HepG2 (cell line): Measurements from ENCODE around the gene AMBRA1. TPM values are rescaled to one million over a fixed set of nuclear protein-coding genes. Genes with fewer than 3 reads are reported as not detected.
"Not testable (repeated sequence)": the region's sequence is repeated elsewhere in the genome, so short reads cannot be mapped to it uniquely, and the experiment has no call there.

Experiments used
- ATAC-seq: fragments of 200-7000 bp; cut with Tn5 transposase; 3 replicates; pipeline ENCODE4 v1.9.1; 2020; ENCODE audit warnings: mild to moderate bottlenecking, moderate library complexity
- BruUV-seq: library from RNA; stranded (reverse); fragments of 400-500 nt; replicated peaks from 2 replicates; lab custom pipeline; 2021; lab: Mats Ljungman, UMichigan
- CTCF ChIA-PET: fragments of 300-600 bp; formaldehyde crosslinking; extraction: SDS; loops from one replicate; lab custom pipeline; 2021; ENCODE audit warnings: low total read pairs, inconsistent platforms, low intra/inter-chr PET ratio; lab: Yijun Ruan, JAX
- POLR2A ChIA-PET: fragments of 350-600 bp; sonication (Branson Sonifier 250); formaldehyde crosslinking; loops from one replicate; lab custom pipeline; 2020; ENCODE audit warnings: antibody characterized with exemption, inconsistent platforms; lab: Yijun Ruan, JAX
- DNase-seq: peaks from one replicate; pipeline ENCODE4 v3.0.0-alpha.2; 2015; ENCODE audit warnings: low spot score
- FAIRE-seq: peaks from 3 replicates; lab custom pipeline; 2011; peaks lifted over from hg19 to GRCh38; lab: Jason Lieb, UNC
- H2AFZ ChIP-seq: one replicate; pipeline ENCODE4 v1.6.1; 2011; ENCODE audit warnings: low read length, inconsistent platforms
- H3K27ac ChIP-seq: fragments of 300-600 bp; 3 replicates; pipeline ENCODE4 v1.8.0; 2011; ENCODE audit warnings: mixed run types, mild to moderate bottlenecking, mixed read lengths, low read length, inconsistent platforms; ENCODE audit not compliant: insufficient read depth; ENCODE audit errors: extremely low read length
- H3K27me3 ChIP-seq, 2 experiments: fragments of 200-600 bp in 1 of 2; 2 replicates in 1 of 2; 3 replicates in 1 of 2; pipeline versions ENCODE4 v1.6.0 to v1.8.0; 2011; ENCODE audit warnings: low read length in 2 of 2, mild to moderate bottlenecking in 2 of 2, moderate library complexity in 2 of 2, inconsistent platforms in 1 of 2; ENCODE audit not compliant: insufficient read depth in 2 of 2, control insufficient read depth in 1 of 2
- H3K36me3 ChIP-seq, 2 experiments: fragments of 200-600 bp in 1 of 2; replicated peaks in 1 of 2; 2 replicates in 1 of 2; 3 replicates in 1 of 2; pipeline versions ENCODE4 v1.5.1 to v1.8.0; 2011; ENCODE audit warnings: low read length in 2 of 2, inconsistent platforms in 1 of 2; ENCODE audit not compliant: insufficient read depth in 2 of 2, control insufficient read depth in 1 of 2
- H3K4me1 ChIP-seq: 2 replicates; pipeline ENCODE4 v1.5.1; 2012; ENCODE audit warnings: low read length, inconsistent platforms; ENCODE audit not compliant: insufficient read depth
- H3K4me2 ChIP-seq: 2 replicates; pipeline ENCODE4 v1.6.0; 2011; ENCODE audit warnings: low read depth, low read length, inconsistent platforms
- H3K4me3 ChIP-seq, 3 experiments: fragments of 200-600 bp in 1 of 3; sonication (generic), shearing (Covaris generic) in 1 of 3; replicated peaks in 1 of 3; 2 replicates each; pipeline ENCODE4 v1.5.1; 2011 to 2016; ENCODE audit warnings: low read length in 3 of 3, inconsistent platforms in 2 of 3, low read depth in 2 of 3, mild to moderate bottlenecking in 2 of 3, control low read depth in 1 of 3, mixed read lengths in 1 of 3; ENCODE audit not compliant: insufficient read depth in 1 of 3
- H3K79me2 ChIP-seq: one replicate; pipeline ENCODE4 v1.6.1; 2011; ENCODE audit warnings: low read length, inconsistent platforms; ENCODE audit not compliant: insufficient read depth
- H3K9ac ChIP-seq: 2 replicates; pipeline ENCODE4 v1.6.0; 2011; ENCODE audit warnings: mild to moderate bottlenecking, low read depth, low read length, inconsistent platforms; ENCODE audit not compliant: insufficient read depth
- H3K9me3 ChIP-seq: 2 replicates; pipeline ENCODE4 v1.5.1; 2012; ENCODE audit warnings: mild to moderate bottlenecking, low read length
- H4K20me1 ChIP-seq: 2 replicates; pipeline ENCODE4 v1.6.0; 2011; ENCODE audit warnings: inconsistent platforms, mild to moderate bottlenecking, low read length, moderate library complexity; ENCODE audit not compliant: insufficient read depth
- ERF ChIP-seq: IDR thresholded peaks from 2 replicates; pipeline ENCODE4 v1.6.1; 2018; ENCODE audit warnings: missing biosample characterization, missing genetic modification reagents
- GABPB1 ChIP-seq: IDR thresholded peaks from 2 replicates; pipeline ENCODE4 v1.6.1; 2016; ENCODE audit warnings: mild to moderate bottlenecking, missing genetic modification reagents, moderate library complexity, missing compliant biosample characterization
- GZF1 ChIP-seq: sonication (generic); formaldehyde crosslinking; IDR thresholded peaks from 2 replicates; pipeline ENCODE4 v1.5.1; 2020; ENCODE audit warnings: mild to moderate bottlenecking, missing genetic modification reagents
- HDAC1 ChIP-seq: sonication (generic); formaldehyde crosslinking; IDR thresholded peaks from 2 replicates; pipeline ENCODE4 v1.5.1; 2020; ENCODE audit warnings: mild to moderate bottlenecking, missing genetic modification reagents
- IRF9 ChIP-seq: sonication (generic); formaldehyde crosslinking; IDR thresholded peaks from 2 replicates; pipeline ENCODE4 v1.8.0; 2022; ENCODE audit warnings: missing genetic modification reagents, mild to moderate bottlenecking, borderline replicate concordance
- KAT7 ChIP-seq: IDR thresholded peaks from 2 replicates; pipeline ENCODE4 v1.6.1; 2018; ENCODE audit warnings: borderline replicate concordance, missing compliant biosample characterization
- KAT8 ChIP-seq: IDR thresholded peaks from 2 replicates; pipeline ENCODE4 v1.6.1; 2016; ENCODE audit warnings: missing genetic modification reagents, missing compliant biosample characterization
- KLF16 ChIP-seq, 2 experiments: sonication (generic) in 1 of 2; formaldehyde crosslinking in 1 of 2; IDR thresholded peaks; 2 replicates each; pipeline versions ENCODE4 v1.6.1 to v1.8.0; 2016 to 2023; ENCODE audit warnings: missing genetic modification reagents in 2 of 2, missing compliant biosample characterization in 1 of 2
- RXRA ChIP-seq: sonication (generic); formaldehyde crosslinking; IDR thresholded peaks from 2 replicates; pipeline ENCODE4 v1.5.1; 2020; ENCODE audit warnings: missing genetic modification reagents
- RXRB ChIP-seq: IDR thresholded peaks from 2 replicates; pipeline ENCODE4 v1.6.1; 2016; ENCODE audit warnings: borderline replicate concordance, missing genetic modification reagents, missing compliant biosample characterization
- SP1 ChIP-seq, 2 experiments: fragments of 450-650 bp in 1 of 2; sonication (generic) in 1 of 2; formaldehyde crosslinking in 1 of 2; IDR thresholded peaks; 2 replicates each; pipeline versions ENCODE4 v1.4.0 to v1.6.1; 2016 to 2020; ENCODE audit warnings: missing genetic modification reagents in 1 of 2
- TAF1 ChIP-seq: sonication (generic); formaldehyde crosslinking; IDR thresholded peaks from 2 replicates; pipeline ENCODE4 v1.4.0; 2020; ENCODE audit warnings: missing genetic modification reagents
- ZC3H13 ChIP-seq: sonication (generic); formaldehyde crosslinking; IDR thresholded peaks from 2 replicates; pipeline ENCODE4 v1.8.1; 2023; ENCODE audit warnings: mild to moderate bottlenecking, missing genetic modification reagents, moderate library complexity
- ZNF331 ChIP-seq: sonication (generic); formaldehyde crosslinking; IDR thresholded peaks from 2 replicates; pipeline ENCODE4 v1.4.0; 2020; ENCODE audit warnings: missing genetic modification reagents
- ZNF609 ChIP-seq: sonication (generic); formaldehyde crosslinking; IDR thresholded peaks from 2 replicates; pipeline ENCODE4 v1.4.0; 2020; ENCODE audit warnings: mild to moderate bottlenecking, missing genetic modification reagents, borderline replicate concordance
- ZNF772 ChIP-seq: sonication (generic); formaldehyde crosslinking; IDR thresholded peaks from 2 replicates; pipeline ENCODE4 v1.5.0; 2020; ENCODE audit warnings: mild to moderate bottlenecking, missing genetic modification reagents
- ZNF883 ChIP-seq: sonication (generic); formaldehyde crosslinking; IDR thresholded peaks from 2 replicates; pipeline ENCODE4 v1.5.1; 2020; ENCODE audit warnings: mild to moderate bottlenecking, missing genetic modification reagents; ENCODE audit errors: not compliant biosample characterization
- WGBS: methylation state at CpG from one replicate; pipeline ENCODE4 v1.1.6; 2017; ENCODE audit warnings: low lambda C conversion rate; 5-methylcytosine and 5-hydroxymethylcytosine counted together
- in situ Hi-C: cut with HindIII; loops from 2 replicates; pipeline ENCODE4 v1.10.0; 2017; ENCODE audit warnings: low pct_unique_long_range_greater_than_20kb; ENCODE audit not compliant: extremely low pct_ligation_motif_present
- intact Hi-C: fragments of 100-400 bp; cut with micrococcal nuclease; formaldehyde crosslinking; loops from one replicate; pipeline ENCODE4 v1.10.0; 2022; ENCODE audit not compliant: unreplicated experiment
- polyA plus RNA-seq, 8 experiments: library from polyadenylated mRNA; depleted of rRNA in 3 of 8; stranded (reverse) in 7 of 8; unstranded in 1 of 8; fragments of >200 nt; fragmentation: Illumina TruSeq in 4 of 8; extraction: Trizol in 4 of 8; gene quantifications; 2 replicates each; pipeline versions ENCODE4 v1.2.1 to v1.2.3, GENCODE V29; 2011 to 2016; ENCODE audit warnings: low read depth in 4 of 8, missing spikeins in 1 of 8, mixed read lengths in 1 of 8; ENCODE audit not compliant: insufficient read depth in 1 of 8
- total RNA-seq, 5 experiments: library from RNA; depleted of rRNA; stranded (reverse); fragments of >200 nt; fragmentation: Illumina TruSeq; extraction: Trizol; gene quantifications; 2 replicates each; pipeline ENCODE4 v1.2.3, GENCODE V29; 2016; ENCODE audit warnings: low read depth in 1 of 5

Gene AMBRA1
- total and polyA plus RNA-seq, 2 of the 13 experiments (the other 11 are each of a cell fraction or from before 2014, with no cell fraction given) = 15.7 to 26.0 TPM

- FAIRE-seq (peak; percentile 89), DNase-seq (peak; percentile 76), ATAC-seq (peak; percentile 82)
- H3K27ac ChIP-seq = peak overlapping the region; percentile 89
- H3K9ac ChIP-seq = peak overlapping the region; percentile 40
- peaks cover 31% of the 10 kb centered on the region for H3K4me1 ChIP-seq
- in situ Hi-C loops; H4K20me1 ChIP-seq; H2AFZ ChIP-seq; H3K79me2 ChIP-seq; intact Hi-C loops; H3K27me3 ChIP-seq; H3K9me3 ChIP-seq; CTCF ChIA-PET; BruUV-seq; H3K36me3 ChIP-seq; TF ChIP-seq SP1 (IDR thresholded peaks at IDR 0.05): not testable (repeated sequence)
- peak overlapping the region; percentile 87 to 92 (median 88); a peak in 5 of 6 replicates for H3K4me3 ChIP-seq
- peak overlapping the region; percentile 75 for H3K4me2 ChIP-seq
- POLR2A ChIA-PET = interaction anchor here (0.5 to 1.7 kb wide), 5 partner anchors 9 to 532 kb away, joined by 3 to 4 read pairs (median 3); partner anchors contain the start of gene CRY2
- 17% methylated on average over 7 of the region's 36 CpGs for WGBS
- TF ChIP-seq TAF1 (CRISPR knock-in tag) (peak; percentile 73), ZNF331 (CRISPR knock-in tag) (peak; percentile 61), HDAC1 (CRISPR knock-in tag) (peak; percentile 32; the same call in 1 of the 2 replicates), SP1 (CRISPR knock-in tag; IDR thresholded peaks at IDR 0.05) (0 out of 2 replicates have a peak, but pooled peaks have one; percentile 14), ERF (CRISPR knock-in tag) (0 out of 2 replicates have a peak, but pooled peaks have one; percentile 23), ZNF609 (CRISPR knock-in tag) (peak; percentile 40; the same call in 1 of the 2 replicates), ZNF772 (peak; percentile 26; the same call in 1 of the 2 replicates), GZF1 (CRISPR knock-in tag) (0 out of 2 replicates have a peak, but pooled peaks have one; percentile 56), ZC3H13 (CRISPR knock-in tag) (0 out of 2 replicates have a peak, but pooled peaks have one; percentile 55), RXRA (CRISPR knock-in tag) (peak; percentile 46; the same call in 1 of the 2 replicates), GABPB1 (CRISPR knock-in tag) (peak; percentile 31; the same call in 1 of the 2 replicates), KLF16 (CRISPR knock-in tag; IDR thresholded peaks at IDR 0.05) (peak in 1 of 2 experiments; percentile 23; a peak in 1 of 4 replicates), KAT7 (peak; percentile 35; the same call in 1 of the 2 replicates), RXRB (CRISPR knock-in tag) (0 out of 2 replicates have a peak, but pooled peaks have one; percentile 12), KAT8 (CRISPR knock-in tag) (peak; percentile 55; the same call in 1 of the 2 replicates), ZNF883 (CRISPR knock-in tag) (peak; percentile 41), IRF9 (CRISPR knock-in tag) (0 out of 2 replicates have a peak, but pooled peaks have one; percentile 61)
Observed at GRCh38 chr11:46379482-46380293, 214.1 kb downstream of the AMBRA1 start.
